Neural cell (in vitro differentiated cells): ENCODE data around the gene MTX2.

Experiments used
- EP300 ChIP-seq: fragments of 450-650 bp; conservative IDR thresholded peaks from 2 replicates; pipeline ENCODE4 v1.6.1; 2014; ENCODE audit warnings: antibody characterized with exemption, mild to moderate bottlenecking, moderate library complexity; ENCODE audit not compliant: poor library complexity, severe bottlenecking
- EZH2 ChIP-seq: fragments of 200-600, 300-800 bp; shearing (Covaris generic), sonication (generic); IDR thresholded peaks from 2 replicates; pipeline ENCODE4 v1.6.1; 2014; ENCODE audit warnings: antibody characterized with exemption, low read length, borderline replicate concordance, mild to moderate bottlenecking; ENCODE audit not compliant: insufficient read depth, poor library complexity, severe bottlenecking
- MXI1 ChIP-seq: fragments of 450-650 bp; conservative IDR thresholded peaks from 2 replicates; pipeline ENCODE4 v1.6.1; 2014; ENCODE audit warnings: antibody characterized with exemption, mild to moderate bottlenecking; ENCODE audit not compliant: poor library complexity, severe bottlenecking
- POLR2AphosphoS5 ChIP-seq: IDR thresholded peaks from 2 replicates; pipeline ENCODE4 v1.6.1; 2012
- RAD21 ChIP-seq: fragments of 450-650 bp; conservative IDR thresholded peaks from 2 replicates; pipeline ENCODE4 v1.6.1; 2014; ENCODE audit warnings: antibody characterized with exemption, mild to moderate bottlenecking, moderate library complexity
- SMC3 ChIP-seq: fragments of 450-650 bp; conservative IDR thresholded peaks from 2 replicates; pipeline ENCODE4 v1.6.1; 2014; ENCODE audit warnings: antibody characterized with exemption, mild to moderate bottlenecking, moderate library complexity; ENCODE audit not compliant: poor library complexity
- TF ChIP-seq, protein P1 (sequence below): fragments of 450-650 bp; IDR thresholded peaks from 2 replicates; pipeline ENCODE4 v1.5.1; 2014; ENCODE audit warnings: antibody characterized with exemption, mild to moderate bottlenecking, moderate library complexity; ENCODE audit not compliant: poor library complexity, severe bottlenecking
- TF ChIP-seq, protein P2 (sequence below): IDR thresholded peaks from 2 replicates; pipeline ENCODE4 v1.6.1; 2012; ENCODE audit warnings: borderline replicate concordance

DNA sequence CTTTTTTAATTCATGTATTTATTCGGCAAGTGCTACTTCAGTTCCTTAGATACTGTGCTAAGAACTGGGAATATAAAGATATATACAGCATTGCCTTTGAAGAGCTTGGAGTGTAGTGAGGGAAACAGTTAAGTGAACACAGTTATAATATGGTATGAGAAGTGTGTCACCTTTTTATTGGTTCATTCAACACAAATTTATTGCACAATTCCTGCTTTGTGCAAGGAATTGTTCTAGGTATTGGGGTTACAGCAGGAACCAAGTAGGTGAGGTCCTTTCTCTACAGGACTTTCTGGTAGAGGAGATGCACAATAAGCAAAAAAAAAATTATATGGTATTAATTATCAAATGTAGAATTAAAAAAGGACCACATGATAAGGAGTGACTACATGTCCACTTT is 65.5 kb downstream of the MTX2 start:
- TF ChIP-seq, protein P1, sequence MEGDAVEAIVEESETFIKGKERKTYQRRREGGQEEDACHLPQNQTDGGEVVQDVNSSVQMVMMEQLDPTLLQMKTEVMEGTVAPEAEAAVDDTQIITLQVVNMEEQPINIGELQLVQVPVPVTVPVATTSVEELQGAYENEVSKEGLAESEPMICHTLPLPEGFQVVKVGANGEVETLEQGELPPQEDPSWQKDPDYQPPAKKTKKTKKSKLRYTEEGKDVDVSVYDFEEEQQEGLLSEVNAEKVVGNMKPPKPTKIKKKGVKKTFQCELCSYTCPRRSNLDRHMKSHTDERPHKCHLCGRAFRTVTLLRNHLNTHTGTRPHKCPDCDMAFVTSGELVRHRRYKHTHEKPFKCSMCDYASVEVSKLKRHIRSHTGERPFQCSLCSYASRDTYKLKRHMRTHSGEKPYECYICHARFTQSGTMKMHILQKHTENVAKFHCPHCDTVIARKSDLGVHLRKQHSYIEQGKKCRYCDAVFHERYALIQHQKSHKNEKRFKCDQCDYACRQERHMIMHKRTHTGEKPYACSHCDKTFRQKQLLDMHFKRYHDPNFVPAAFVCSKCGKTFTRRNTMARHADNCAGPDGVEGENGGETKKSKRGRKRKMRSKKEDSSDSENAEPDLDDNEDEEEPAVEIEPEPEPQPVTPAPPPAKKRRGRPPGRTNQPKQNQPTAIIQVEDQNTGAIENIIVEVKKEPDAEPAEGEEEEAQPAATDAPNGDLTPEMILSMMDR = no peak
- TF ChIP-seq, protein P2, sequence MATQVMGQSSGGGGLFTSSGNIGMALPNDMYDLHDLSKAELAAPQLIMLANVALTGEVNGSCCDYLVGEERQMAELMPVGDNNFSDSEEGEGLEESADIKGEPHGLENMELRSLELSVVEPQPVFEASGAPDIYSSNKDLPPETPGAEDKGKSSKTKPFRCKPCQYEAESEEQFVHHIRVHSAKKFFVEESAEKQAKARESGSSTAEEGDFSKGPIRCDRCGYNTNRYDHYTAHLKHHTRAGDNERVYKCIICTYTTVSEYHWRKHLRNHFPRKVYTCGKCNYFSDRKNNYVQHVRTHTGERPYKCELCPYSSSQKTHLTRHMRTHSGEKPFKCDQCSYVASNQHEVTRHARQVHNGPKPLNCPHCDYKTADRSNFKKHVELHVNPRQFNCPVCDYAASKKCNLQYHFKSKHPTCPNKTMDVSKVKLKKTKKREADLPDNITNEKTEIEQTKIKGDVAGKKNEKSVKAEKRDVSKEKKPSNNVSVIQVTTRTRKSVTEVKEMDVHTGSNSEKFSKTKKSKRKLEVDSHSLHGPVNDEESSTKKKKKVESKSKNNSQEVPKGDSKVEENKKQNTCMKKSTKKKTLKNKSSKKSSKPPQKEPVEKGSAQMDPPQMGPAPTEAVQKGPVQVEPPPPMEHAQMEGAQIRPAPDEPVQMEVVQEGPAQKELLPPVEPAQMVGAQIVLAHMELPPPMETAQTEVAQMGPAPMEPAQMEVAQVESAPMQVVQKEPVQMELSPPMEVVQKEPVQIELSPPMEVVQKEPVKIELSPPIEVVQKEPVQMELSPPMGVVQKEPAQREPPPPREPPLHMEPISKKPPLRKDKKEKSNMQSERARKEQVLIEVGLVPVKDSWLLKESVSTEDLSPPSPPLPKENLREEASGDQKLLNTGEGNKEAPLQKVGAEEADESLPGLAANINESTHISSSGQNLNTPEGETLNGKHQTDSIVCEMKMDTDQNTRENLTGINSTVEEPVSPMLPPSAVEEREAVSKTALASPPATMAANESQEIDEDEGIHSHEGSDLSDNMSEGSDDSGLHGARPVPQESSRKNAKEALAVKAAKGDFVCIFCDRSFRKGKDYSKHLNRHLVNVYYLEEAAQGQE = no peak
- TF ChIP-seq MXI1 = no peak
- no peak for TF ChIP-seq SMC3
- TF ChIP-seq EZH2 = no peak
- TF ChIP-seq EP300 = no peak
- TF ChIP-seq POLR2AphosphoS5 = no peak
- no peak for TF ChIP-seq RAD21
